ENCODE results near the gene DYRK2.

The DYRK2 gene

GRCh38 chr12:67705394-67706370 lies 57.1 kb downstream of the DYRK2 start:
- DNase-seq (ENCODE audit: low read depth) = peak; percentile 61

DNA sequence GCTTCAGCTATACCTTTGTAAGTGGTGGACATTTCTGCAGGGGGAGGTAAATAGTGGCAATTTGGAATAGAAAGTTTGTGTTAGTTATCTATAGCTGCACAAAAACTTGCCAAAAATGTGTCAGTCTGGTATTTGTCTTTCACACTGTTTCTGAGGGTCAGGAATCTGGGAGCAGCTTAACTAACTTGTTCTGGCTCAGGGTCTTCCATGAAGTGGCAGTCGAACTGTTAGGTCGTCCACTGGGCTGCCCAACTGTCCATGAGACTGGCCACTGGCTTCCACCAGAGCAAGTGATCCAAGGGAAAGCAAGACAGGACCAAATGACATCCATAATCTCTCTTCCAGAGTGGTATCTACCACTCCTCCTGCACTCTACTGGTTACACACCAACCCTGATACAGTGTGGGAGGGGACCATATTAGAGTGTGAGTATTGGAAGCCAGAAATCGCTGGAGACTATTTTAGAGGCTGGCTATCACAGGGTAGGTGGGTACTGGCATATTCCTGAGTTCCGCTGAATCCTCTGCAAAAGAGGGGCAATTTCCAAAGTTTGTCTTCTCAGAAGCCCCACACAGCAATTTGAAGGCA lies 60.9 kb downstream of the DYRK2 start:
- no peak for DNase-seq (ENCODE audit: low read depth)

DNA sequence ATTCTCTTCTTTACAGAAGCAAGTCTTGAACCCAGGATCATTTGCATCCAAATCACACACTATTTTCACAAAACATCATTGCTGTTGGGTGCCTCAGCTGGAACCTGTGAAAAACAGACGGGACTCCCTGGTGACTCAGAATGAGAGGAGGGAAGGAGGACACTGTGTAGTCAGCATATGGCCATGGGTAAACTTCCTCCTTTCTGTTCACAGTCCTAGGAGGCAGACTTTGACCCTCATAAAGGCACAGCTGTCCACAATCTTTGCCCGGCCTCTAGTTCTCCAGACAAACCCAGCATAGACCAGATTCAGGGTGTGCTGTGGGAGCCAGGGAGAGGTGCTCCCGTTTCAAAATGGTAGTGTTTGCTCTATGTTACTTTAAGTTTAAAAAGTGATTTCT lies 62.0 kb downstream of the DYRK2 start:
- DNase-seq (ENCODE audit: low read depth) = no peak

GRCh38 chr12:67712011-67712410 lies 63.5 kb downstream of the DYRK2 start:
- DNase-seq (ENCODE audit: low read depth) = no peak

DNA sequence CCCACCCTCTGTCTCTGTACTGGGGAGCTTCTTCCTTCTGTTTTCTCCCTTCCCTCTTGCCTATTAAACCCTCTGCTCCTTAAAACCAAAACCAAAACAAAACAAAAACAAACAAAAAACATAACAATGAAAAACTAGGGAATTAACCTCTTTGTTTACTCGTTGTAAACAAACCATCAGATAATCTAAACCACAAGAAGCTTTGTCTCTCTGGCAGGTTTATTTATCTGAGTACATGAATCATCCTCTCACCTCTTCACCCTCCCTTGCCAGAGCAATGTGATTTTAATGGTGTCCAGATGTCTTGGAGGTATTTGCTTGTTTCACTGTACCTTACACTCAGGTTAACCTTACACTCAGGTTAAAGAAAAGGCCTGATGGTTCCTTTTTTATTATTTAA lies 66.1 kb downstream of the DYRK2 start:
- DNase-seq (ENCODE audit: low read depth) = no peak
